Sigmoid colon (tissue), 4 donors: ENCODE results near the gene CTCF.

Experiments
- CTCF ChIP-seq, 4 experiments: fragments of 450-650 bp in 3 of 4; fragments of 200-600 bp in 1 of 4; IDR thresholded peaks; one replicate each; pipeline ENCODE4 v1.5.1; 2016 to 2019; ENCODE audit warnings: antibody characterized with exemption in 4 of 4, mild to moderate bottlenecking in 3 of 4, moderate library complexity in 2 of 4
- POLR2A ChIP-seq, 2 donors: fragments of 450-650 bp; IDR thresholded peaks; one replicate each; pipeline ENCODE4 v1.6.1; 2016; ENCODE audit warnings: antibody characterized with exemption in 2 of 2, mild to moderate bottlenecking in 2 of 2, moderate library complexity in 2 of 2
- POLR2AphosphoS5 ChIP-seq, 4 donors: sonication (generic); formaldehyde crosslinking; IDR thresholded peaks; one replicate each; pipeline ENCODE4 v1.6.1; 2017; ENCODE audit warnings: antibody characterized with exemption in 4 of 4

GRCh38 chr16:67519242-67519641, 43.1 kb upstream of the CTCF start:
- TF ChIP-seq POLR2A (IDR thresholded peaks at IDR 0.05) (no peak), CTCF (IDR thresholded peaks at IDR 0.05) (no peak), POLR2AphosphoS5 (IDR thresholded peaks at IDR 0.05) (no peak)
